Mesenchymal stem cell (in vitro differentiated cells and primary cell): ENCODE measurements around the gene FUT7.
A peak's percentile ranks its signal among the peaks of the same experiment; 100 is the strongest.

Experiments
- DNase-seq: peaks from one replicate; pipeline ENCODE4 v3.0.0-alpha.2; 2013
- H2AFZ ChIP-seq: one replicate; pipeline ENCODE4 v1.6.1; 2013; ENCODE audit warnings: low read depth, mild to moderate bottlenecking, control low read depth, inconsistent platforms, low read length, moderate library complexity
- H2AK5ac ChIP-seq: 2 replicates; pipeline ENCODE4 v1.6.1; 2013; ENCODE audit warnings: low read length, moderate library complexity, mild to moderate bottlenecking, inconsistent platforms; ENCODE audit not compliant: severe bottlenecking
- H2BK120ac ChIP-seq: one replicate; pipeline ENCODE4 v1.6.1; 2013; ENCODE audit warnings: low read depth, mild to moderate bottlenecking, inconsistent platforms, low read length, moderate library complexity
- H2BK12ac ChIP-seq, 2 experiments: one replicate each; pipeline ENCODE4 v1.6.1; 2013; ENCODE audit warnings: inconsistent platforms in 2 of 2, low read length in 2 of 2, mild to moderate bottlenecking in 2 of 2, moderate library complexity in 2 of 2, control low read depth in 1 of 2
- H2BK15ac ChIP-seq: one replicate; pipeline ENCODE4 v1.6.1; 2013; ENCODE audit warnings: mild to moderate bottlenecking, low read depth, inconsistent platforms; ENCODE audit not compliant: poor library complexity, severe bottlenecking
- H2BK5ac ChIP-seq: 2 replicates; pipeline ENCODE4 v1.6.1; 2013; ENCODE audit warnings: low read depth, mild to moderate bottlenecking, low read length, control low read depth, inconsistent platforms; ENCODE audit not compliant: poor library complexity, severe bottlenecking
- H3K14ac ChIP-seq, 2 experiments: one replicate each; pipeline ENCODE4 v1.6.1; 2013; ENCODE audit warnings: inconsistent platforms in 2 of 2, low read length in 2 of 2, control low read depth in 1 of 2, mild to moderate bottlenecking in 1 of 2, moderate library complexity in 1 of 2
- H3K18ac ChIP-seq, 2 experiments: one replicate each; pipeline ENCODE4 v1.6.1; 2013; ENCODE audit warnings: inconsistent platforms in 2 of 2, low read length in 2 of 2, control low read depth in 1 of 2, low read depth in 1 of 2, mild to moderate bottlenecking in 1 of 2
- H3K23ac ChIP-seq, 2 experiments: one replicate each; pipeline ENCODE4 v1.6.1; 2013; ENCODE audit warnings: inconsistent platforms in 2 of 2, low read length in 2 of 2, mild to moderate bottlenecking in 2 of 2, moderate library complexity in 2 of 2, control low read depth in 1 of 2
- H3K27ac ChIP-seq: 2 replicates; pipeline ENCODE4 v1.5.1; 2013; ENCODE audit warnings: mild to moderate bottlenecking, moderate library complexity, low read length, control low read depth, inconsistent platforms; ENCODE audit not compliant: poor library complexity, severe bottlenecking
- H3K27me3 ChIP-seq, 2 experiments: 2 replicates each; pipeline versions ENCODE4 v1.6.1 to v1.7.0; 2013; ENCODE audit warnings: low read length in 2 of 2, mild to moderate bottlenecking in 2 of 2, moderate library complexity in 2 of 2, control low read depth in 1 of 2, inconsistent platforms in 1 of 2; ENCODE audit not compliant: control insufficient read depth in 1 of 2, insufficient read depth in 1 of 2
- H3K36me3 ChIP-seq, 2 experiments: 2 replicates each; pipeline versions ENCODE4 v1.6.1 to v1.7.0; 2013; ENCODE audit warnings: low read length in 2 of 2, control low read depth in 1 of 2, inconsistent platforms in 1 of 2, low read depth in 1 of 2, mild to moderate bottlenecking in 1 of 2; ENCODE audit not compliant: insufficient read depth in 2 of 2, control insufficient read depth in 1 of 2
- H3K4ac ChIP-seq, 2 experiments: one replicate each; pipeline ENCODE4 v1.6.1; 2013; ENCODE audit warnings: inconsistent platforms in 2 of 2, low read length in 2 of 2, mild to moderate bottlenecking in 2 of 2, moderate library complexity in 2 of 2, control low read depth in 1 of 2, low read depth in 1 of 2
- H3K4me1 ChIP-seq: 2 replicates; pipeline ENCODE4 v1.6.1; 2013; ENCODE audit warnings: low read depth, low read length, control low read depth; ENCODE audit not compliant: control insufficient read depth, insufficient read depth
- H3K4me2 ChIP-seq: 2 replicates; pipeline ENCODE4 v1.6.1; 2013; ENCODE audit warnings: low read length, mild to moderate bottlenecking, inconsistent platforms; ENCODE audit not compliant: poor library complexity, severe bottlenecking
- H3K4me3 ChIP-seq, 2 experiments: 2 replicates each; pipeline versions ENCODE4 v1.5.1 to v1.7.0; 2013; ENCODE audit warnings: low read length in 2 of 2, mild to moderate bottlenecking in 2 of 2, control low read depth in 1 of 2, low read depth in 1 of 2; ENCODE audit not compliant: insufficient read depth in 1 of 2
- H3K79me1 ChIP-seq: replicated peaks from 2 replicates; pipeline ENCODE4 v1.6.1; 2013; ENCODE audit warnings: mild to moderate bottlenecking, control low read depth, low read length, inconsistent platforms; ENCODE audit not compliant: poor library complexity, severe bottlenecking
- H3K9ac ChIP-seq: 2 replicates; pipeline ENCODE4 v1.7.0; 2013; ENCODE audit warnings: mild to moderate bottlenecking, low read length, moderate library complexity
- H3K9me3 ChIP-seq: 2 replicates; pipeline ENCODE4 v1.7.0; 2013; ENCODE audit warnings: mild to moderate bottlenecking, low read length; ENCODE audit not compliant: control insufficient read depth
- H4K8ac ChIP-seq: one replicate; pipeline ENCODE4 v1.6.1; 2013; ENCODE audit warnings: inconsistent platforms, mild to moderate bottlenecking, low read length, moderate library complexity
- H4K91ac ChIP-seq: one replicate; pipeline ENCODE4 v1.6.1; 2013; ENCODE audit warnings: mild to moderate bottlenecking, low read length, inconsistent platforms
- WGBS: methylation state at CpG from one replicate; pipeline ENCODE4 v1.1.7; 2013; ENCODE audit warnings: mixed read lengths; 5-methylcytosine and 5-hydroxymethylcytosine counted together

FUT7 gene

DNA sequence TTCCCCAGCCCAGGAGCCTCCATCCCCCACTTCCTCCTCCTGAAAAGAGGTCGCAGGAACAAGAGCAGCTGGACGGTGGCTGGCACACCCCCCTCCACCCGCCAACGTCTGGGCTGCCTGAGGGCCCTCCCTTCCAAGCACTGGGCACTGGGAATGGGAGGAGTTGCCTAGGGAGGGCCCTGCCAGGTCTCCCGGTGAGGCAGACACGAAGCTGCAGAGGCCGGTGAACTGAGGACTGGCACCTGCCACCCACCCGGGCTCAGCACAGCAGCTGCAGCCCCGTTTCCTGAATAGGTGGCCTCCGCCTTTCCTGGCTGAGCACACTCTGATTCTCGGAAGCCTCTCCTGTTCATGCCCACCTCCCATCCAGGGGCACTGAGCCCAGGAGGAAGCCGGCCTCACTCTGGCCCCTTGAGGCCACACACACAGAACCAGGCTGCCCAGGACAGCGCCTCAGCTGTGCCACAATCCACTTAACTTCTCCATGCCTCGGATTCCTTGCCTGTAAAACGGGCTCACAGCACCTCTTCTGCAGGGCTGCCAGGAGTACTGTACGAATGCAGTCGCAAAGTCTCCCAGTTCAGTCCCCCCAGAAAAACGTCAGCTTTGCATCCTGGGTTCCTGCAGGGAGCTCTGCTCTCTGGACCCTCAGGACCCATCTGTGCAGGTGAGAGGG, 12.8 kb upstream of the FUT7 start:
- Histone ChIP-seq H3K9me3 (no peaks in the 10 kb centered on the region), H2BK120ac (no peak overlapping the region), H2BK5ac (no peak overlapping the region), H4K91ac (no peak overlapping the region), H2AK5ac (no peak overlapping the region), H3K4me1 (peaks cover 27% of the 10 kb centered on the region), H2BK12ac (no peak overlapping the region), H4K8ac (no peak overlapping the region), H3K9ac (peak overlapping the region; percentile 59), H3K4me3 (peak overlapping the region in 1 of 2 experiments; percentile 82), H3K27ac (no peak overlapping the region), H2AFZ (no peak overlapping the region), H3K4me2 (no peak overlapping the region), H2BK15ac (no peak overlapping the region), H3K36me3 (peaks cover 4 to 22% of the 10 kb centered on the region in 2 experiments), H3K18ac (no peak overlapping the region), H3K79me1 (no peaks in the 10 kb centered on the region), H3K27me3 (peaks cover 21 to 54% of the 10 kb centered on the region in 2 experiments), H3K14ac (no peak overlapping the region), H3K4ac (no peak overlapping the region), H3K23ac (no peak overlapping the region)
- 82% methylated on average over 18 of the region's 18 CpGs for WGBS
- no peak for DNase-seq

DNA sequence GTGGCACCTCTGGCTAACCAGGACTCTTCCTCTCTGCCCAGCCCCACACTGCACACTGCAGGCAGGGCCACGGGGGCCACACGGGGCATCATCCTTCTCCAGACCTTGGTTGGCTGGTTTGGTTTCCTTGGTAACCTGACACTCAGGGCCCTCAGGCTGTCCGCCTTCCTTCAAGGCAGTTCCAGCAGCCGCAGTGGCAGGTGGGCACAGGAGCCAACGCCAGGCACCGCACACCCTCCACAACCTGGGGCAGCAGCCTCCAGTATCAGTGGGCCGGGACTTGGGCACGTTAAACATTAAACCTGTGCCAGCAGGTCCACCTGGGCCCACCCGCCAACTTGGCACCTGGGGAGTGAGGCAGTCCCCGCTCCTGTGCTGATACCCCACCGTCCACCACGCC, 12.1 kb upstream of the FUT7 start:
- Histone ChIP-seq H3K9ac (no peak overlapping the region), H2BK120ac (no peak overlapping the region), H3K27me3 (peaks cover 15 to 48% of the 10 kb centered on the region in 2 experiments), H2BK15ac (no peak overlapping the region), H2BK5ac (no peak overlapping the region), H2AFZ (no peak overlapping the region), H4K91ac (no peak overlapping the region), H3K79me1 (no peaks in the 10 kb centered on the region), H3K4me3 (peak overlapping the region in 1 of 2 experiments; percentile 82), H3K9me3 (no peaks in the 10 kb centered on the region), H3K18ac (no peak overlapping the region), H3K4me1 (peaks cover 26% of the 10 kb centered on the region), H3K4ac (no peak overlapping the region), H3K23ac (no peak overlapping the region), H2AK5ac (no peak overlapping the region), H3K36me3 (peaks cover 10 to 28% of the 10 kb centered on the region in 2 experiments), H3K14ac (no peak overlapping the region), H3K27ac (no peak overlapping the region), H2BK12ac (no peak overlapping the region), H3K4me2 (no peak overlapping the region), H4K8ac (no peak overlapping the region)
- WGBS, result 90% methylated on average over 12 of the region's 12 CpGs
- DNase-seq, result no peak

DNA sequence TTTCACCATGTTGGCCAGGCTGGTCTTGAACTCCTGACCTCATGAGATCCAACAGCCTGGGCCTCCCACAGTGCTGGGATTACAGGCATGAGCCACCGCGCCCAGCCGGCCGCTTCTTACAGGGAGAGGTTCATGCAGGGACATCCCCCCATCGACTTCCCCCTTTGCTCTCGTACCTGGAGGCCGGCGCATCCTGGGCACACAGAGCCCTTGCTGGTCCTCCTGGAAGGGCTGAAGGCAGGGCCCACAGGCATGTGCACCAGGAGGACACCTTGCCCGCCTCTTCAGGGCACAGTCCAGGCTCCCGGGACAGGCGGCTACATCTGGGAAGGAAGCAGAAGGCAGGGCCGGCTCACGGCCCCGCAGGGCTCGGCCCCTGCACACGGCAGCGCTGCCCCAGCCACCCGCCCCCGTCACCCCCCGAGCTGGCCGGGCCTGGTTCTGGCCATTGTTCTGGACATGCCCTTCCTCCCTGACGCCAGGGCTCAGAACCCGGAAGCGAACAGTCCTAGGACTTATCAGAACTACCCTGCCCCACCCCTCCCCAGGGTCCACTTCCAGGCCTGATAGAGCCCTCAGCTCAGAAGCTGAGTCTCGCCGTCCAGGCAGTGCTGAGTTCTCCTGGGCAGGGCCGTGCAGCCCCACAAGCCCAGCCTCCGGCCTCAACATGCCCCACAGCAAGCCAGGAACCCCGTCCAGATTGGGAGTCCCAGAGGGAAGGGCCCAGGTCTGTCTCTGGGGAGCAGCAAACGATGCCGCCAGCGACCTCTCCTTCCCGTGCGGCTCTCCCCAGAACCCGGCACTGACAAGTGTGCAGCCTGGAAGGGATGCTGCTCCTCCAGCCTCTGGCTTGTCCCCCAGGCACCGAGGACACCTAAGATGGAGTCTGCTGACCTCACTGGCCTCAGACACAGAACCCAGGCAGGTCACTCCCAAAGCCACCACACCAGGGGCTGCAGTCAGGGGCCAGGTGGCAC, 11.2 kb upstream of the FUT7 start:
- no peak overlapping the region for H2AK5ac ChIP-seq
- 85% methylated on average over 34 of the region's 36 CpGs for WGBS
- H3K79me1 ChIP-seq, result no peaks in the 10 kb centered on the region
- no peak overlapping the region for H3K27ac ChIP-seq
- H3K4me2 ChIP-seq, result no peak overlapping the region
- peaks cover 23% of the 10 kb centered on the region for H3K4me1 ChIP-seq
- H2AFZ ChIP-seq, result no peak overlapping the region
- H3K18ac ChIP-seq, result no peak overlapping the region
- no peak for DNase-seq
- H3K14ac ChIP-seq, result no peak overlapping the region
- no peak overlapping the region for H4K8ac ChIP-seq
- H2BK12ac ChIP-seq, result no peak overlapping the region
- H2BK5ac ChIP-seq, result no peak overlapping the region
- H2BK15ac ChIP-seq, result no peak overlapping the region
- no peak overlapping the region for H2BK120ac ChIP-seq
- no peak overlapping the region for H3K4me3 ChIP-seq
- H4K91ac ChIP-seq, result no peak overlapping the region
- H3K27me3 ChIP-seq, result peaks cover 13 to 41% of the 10 kb centered on the region in 2 experiments
- peak overlapping the region; percentile 18 for H3K9ac ChIP-seq
- peaks cover 14 to 32% of the 10 kb centered on the region in 2 experiments for H3K36me3 ChIP-seq
- H3K23ac ChIP-seq, result peak overlapping the region in 1 of 2 experiments; percentile 35
- H3K4ac ChIP-seq, result no peak overlapping the region
- no peaks in the 10 kb centered on the region for H3K9me3 ChIP-seq

DNA sequence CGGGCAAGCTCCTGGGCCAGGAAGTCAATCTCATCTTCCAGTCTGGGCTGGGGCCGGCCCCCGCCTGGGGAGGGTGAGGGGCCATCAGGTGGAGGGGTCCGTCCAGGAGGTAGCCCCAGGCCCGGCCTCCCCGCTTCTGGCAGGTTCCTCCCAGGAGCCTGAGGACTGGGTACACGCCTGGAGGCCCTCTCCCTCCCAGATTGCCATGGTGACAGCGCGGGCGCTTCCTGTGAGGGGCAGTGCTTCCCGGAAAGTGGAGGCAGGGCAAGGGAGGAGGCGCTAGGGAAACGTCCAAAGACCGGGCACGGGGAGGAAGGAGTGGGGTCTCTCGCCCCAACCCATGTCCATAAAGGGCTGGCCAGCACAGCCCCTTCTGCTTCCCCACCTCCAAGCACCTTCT, 9.2 kb upstream of the FUT7 start:
- H3K14ac ChIP-seq, result no peak overlapping the region
- WGBS, result 87% methylated on average over 13 of the region's 16 CpGs
- no peak overlapping the region for H4K91ac ChIP-seq
- DNase-seq, result no peak
- peaks cover 20 to 42% of the 10 kb centered on the region in 2 experiments for H3K36me3 ChIP-seq
- H4K8ac ChIP-seq, result no peak overlapping the region
- H2BK12ac ChIP-seq, result no peak overlapping the region
- H3K27ac ChIP-seq, result no peak overlapping the region
- no peaks in the 10 kb centered on the region for H3K9me3 ChIP-seq
- H3K4me1 ChIP-seq, result peaks cover 20% of the 10 kb centered on the region
- H3K4me2 ChIP-seq, result no peak overlapping the region
- no peak overlapping the region for H2BK15ac ChIP-seq
- peaks cover 0 to 22% of the 10 kb centered on the region in 2 experiments for H3K27me3 ChIP-seq
- H2BK120ac ChIP-seq, result no peak overlapping the region
- no peak overlapping the region for H2AK5ac ChIP-seq
- no peak overlapping the region for H3K23ac ChIP-seq
- H2AFZ ChIP-seq, result no peak overlapping the region
- H2BK5ac ChIP-seq, result no peak overlapping the region
- no peak overlapping the region for H3K4ac ChIP-seq
- H3K18ac ChIP-seq, result no peak overlapping the region
- peak overlapping the region in 1 of 2 experiments; percentile 9 for H3K4me3 ChIP-seq
- no peak overlapping the region for H3K9ac ChIP-seq
- H3K79me1 ChIP-seq, result no peaks in the 10 kb centered on the region
